ENCODE measurements around the gene LRP4.

DNA sequence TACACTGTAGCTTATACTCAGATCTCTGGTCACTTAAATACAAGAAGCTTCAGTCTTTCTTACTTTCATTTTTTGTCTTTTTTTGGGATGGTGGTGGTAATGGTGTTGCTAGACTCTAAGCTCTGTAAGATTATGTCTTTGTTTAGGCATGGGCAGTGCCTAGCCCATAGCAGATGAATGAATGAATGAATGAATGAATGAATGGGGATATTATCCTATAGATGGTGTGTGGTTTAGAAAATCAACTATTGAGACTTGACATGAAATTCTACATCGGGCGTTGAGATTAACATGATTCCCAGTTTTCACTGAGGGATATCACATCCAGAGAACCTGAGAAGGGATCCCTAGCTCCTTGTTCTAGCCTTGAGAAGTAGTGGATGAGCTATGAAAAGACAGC lies 62.5 kb downstream of the LRP4 start:
- TF ChIP-seq, protein P1, sequence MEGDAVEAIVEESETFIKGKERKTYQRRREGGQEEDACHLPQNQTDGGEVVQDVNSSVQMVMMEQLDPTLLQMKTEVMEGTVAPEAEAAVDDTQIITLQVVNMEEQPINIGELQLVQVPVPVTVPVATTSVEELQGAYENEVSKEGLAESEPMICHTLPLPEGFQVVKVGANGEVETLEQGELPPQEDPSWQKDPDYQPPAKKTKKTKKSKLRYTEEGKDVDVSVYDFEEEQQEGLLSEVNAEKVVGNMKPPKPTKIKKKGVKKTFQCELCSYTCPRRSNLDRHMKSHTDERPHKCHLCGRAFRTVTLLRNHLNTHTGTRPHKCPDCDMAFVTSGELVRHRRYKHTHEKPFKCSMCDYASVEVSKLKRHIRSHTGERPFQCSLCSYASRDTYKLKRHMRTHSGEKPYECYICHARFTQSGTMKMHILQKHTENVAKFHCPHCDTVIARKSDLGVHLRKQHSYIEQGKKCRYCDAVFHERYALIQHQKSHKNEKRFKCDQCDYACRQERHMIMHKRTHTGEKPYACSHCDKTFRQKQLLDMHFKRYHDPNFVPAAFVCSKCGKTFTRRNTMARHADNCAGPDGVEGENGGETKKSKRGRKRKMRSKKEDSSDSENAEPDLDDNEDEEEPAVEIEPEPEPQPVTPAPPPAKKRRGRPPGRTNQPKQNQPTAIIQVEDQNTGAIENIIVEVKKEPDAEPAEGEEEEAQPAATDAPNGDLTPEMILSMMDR (IDR thresholded peaks at IDR 0.05), result no peak
- no peak for TF ChIP-seq POLR2A (IDR thresholded peaks at IDR 0.05)

All from adrenal gland (tissue), 5 donors.